GM12875 (cell line): Measurements from ENCODE around the gene CPE.

ENCODE experiments used
- H3K4me3 ChIP-seq: one replicate; pipeline ENCODE4 v1.5.1; 2011; ENCODE audit warnings: low read depth, low read length, control low read depth
- TF ChIP-seq, protein P1 (sequence below): IDR thresholded peaks from 2 replicates; pipeline ENCODE4 v1.5.1; 2011; ENCODE audit warnings: low read depth, mild to moderate bottlenecking, control low read depth, inconsistent platforms, low read length, moderate library complexity, borderline replicate concordance; ENCODE audit not compliant: insufficient read depth

The CPE gene

GRCh38 chr4:165378745-165379677 lies at the start of gene CPE:
TSS of gene CPE (plus strand) at chr4:165379008. CDS start at chr4:165379222, 214 bp downstream.
- H3K4me3 ChIP-seq: no peak within 1 kb of the TSS
- TF ChIP-seq, protein P1, sequence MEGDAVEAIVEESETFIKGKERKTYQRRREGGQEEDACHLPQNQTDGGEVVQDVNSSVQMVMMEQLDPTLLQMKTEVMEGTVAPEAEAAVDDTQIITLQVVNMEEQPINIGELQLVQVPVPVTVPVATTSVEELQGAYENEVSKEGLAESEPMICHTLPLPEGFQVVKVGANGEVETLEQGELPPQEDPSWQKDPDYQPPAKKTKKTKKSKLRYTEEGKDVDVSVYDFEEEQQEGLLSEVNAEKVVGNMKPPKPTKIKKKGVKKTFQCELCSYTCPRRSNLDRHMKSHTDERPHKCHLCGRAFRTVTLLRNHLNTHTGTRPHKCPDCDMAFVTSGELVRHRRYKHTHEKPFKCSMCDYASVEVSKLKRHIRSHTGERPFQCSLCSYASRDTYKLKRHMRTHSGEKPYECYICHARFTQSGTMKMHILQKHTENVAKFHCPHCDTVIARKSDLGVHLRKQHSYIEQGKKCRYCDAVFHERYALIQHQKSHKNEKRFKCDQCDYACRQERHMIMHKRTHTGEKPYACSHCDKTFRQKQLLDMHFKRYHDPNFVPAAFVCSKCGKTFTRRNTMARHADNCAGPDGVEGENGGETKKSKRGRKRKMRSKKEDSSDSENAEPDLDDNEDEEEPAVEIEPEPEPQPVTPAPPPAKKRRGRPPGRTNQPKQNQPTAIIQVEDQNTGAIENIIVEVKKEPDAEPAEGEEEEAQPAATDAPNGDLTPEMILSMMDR: peak; percentile 41; the same call in 1 of the 2 replicates

DNA sequence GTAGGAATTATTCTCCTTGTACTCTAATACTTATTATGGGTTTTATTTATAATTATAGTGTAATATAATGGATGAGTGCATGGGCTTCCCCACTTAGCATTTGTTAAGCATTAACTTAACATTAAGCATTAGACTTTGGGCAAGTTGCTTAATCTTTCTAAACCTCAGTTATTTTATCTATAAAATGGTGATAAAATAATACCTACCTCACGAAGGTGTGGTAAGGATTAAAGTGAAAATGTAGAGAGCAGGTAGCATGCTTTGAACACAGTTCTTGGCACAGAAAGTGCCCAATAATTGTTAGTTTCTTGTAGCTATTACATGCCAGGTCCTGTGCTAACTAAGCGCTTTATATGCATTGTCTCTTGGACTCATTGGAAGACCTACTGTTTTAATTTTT lies 48.7 kb upstream of the CPE start:
- TF ChIP-seq, protein P1: no peak
- no peak overlapping the region for H3K4me3 ChIP-seq

- TF ChIP-seq, protein P1: no peak
- no peak overlapping the region for H3K4me3 ChIP-seq
These were observed 48.1 kb upstream of the CPE start for GRCh38 chr4:165330666-165331065.

DNA sequence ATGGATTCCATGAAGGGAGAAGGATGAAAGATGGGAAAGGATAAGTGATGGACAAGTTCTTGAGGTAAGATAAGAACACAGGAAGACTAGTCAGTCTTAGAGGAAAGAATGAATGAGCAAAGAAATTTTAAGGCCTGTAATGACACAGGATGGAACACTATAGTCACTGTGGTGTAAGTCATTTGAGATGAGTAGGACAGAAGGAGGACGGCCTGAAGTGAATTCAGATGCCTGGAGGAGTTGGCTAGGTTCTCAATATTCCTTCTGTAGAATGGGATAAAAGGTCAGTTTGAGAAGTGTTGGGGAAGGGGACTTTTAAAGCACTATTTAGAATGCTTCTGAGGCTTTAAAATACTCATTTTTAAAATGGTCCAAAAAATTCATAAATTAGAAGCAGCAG lies 47.4 kb upstream of the CPE start:
- no peak overlapping the region for H3K4me3 ChIP-seq
- TF ChIP-seq, protein P1: no peak

- TF ChIP-seq, protein P1: no peak
- no peak overlapping the region for H3K4me3 ChIP-seq
These were observed 47.0 kb upstream of the CPE start for GRCh38 chr4:165331823-165332222.

DNA sequence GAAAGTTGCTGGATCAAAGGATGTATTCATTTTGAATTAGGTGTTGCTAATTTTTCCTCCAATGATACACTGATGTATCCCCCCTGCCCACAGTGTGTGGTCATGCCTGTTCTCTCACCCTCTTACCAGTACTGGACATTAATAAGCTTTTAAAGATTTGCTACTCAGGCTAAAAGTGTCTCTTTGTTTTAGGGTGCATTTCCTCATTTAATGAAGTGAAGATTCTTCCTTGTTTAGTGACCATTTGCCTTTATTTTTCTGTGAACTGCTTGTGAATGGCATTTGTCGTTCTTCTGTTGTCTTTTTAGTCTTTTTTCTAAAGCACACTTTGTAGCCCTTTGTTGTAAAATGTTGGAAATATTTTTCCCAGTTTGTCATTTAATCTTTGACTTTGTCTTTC lies 46.3 kb upstream of the CPE start:
- no peak overlapping the region for H3K4me3 ChIP-seq
- TF ChIP-seq, protein P1: no peak
